Stimulated activated CD8-positive, alpha-beta memory T cell treated with anti-CD3 and anti-CD28 coated beads, Interleukin-15, amount 100 ng/mL, for 4 hours (primary cell): ENCODE measurements around the gene USP10.

ENCODE experiments used
- DNase-seq, 2 donors: peaks; one replicate each; pipeline ENCODE4 v3.0.0-alpha.2; 2020; ENCODE audit warnings: low read depth in 2 of 2

USP10 gene

DNA sequence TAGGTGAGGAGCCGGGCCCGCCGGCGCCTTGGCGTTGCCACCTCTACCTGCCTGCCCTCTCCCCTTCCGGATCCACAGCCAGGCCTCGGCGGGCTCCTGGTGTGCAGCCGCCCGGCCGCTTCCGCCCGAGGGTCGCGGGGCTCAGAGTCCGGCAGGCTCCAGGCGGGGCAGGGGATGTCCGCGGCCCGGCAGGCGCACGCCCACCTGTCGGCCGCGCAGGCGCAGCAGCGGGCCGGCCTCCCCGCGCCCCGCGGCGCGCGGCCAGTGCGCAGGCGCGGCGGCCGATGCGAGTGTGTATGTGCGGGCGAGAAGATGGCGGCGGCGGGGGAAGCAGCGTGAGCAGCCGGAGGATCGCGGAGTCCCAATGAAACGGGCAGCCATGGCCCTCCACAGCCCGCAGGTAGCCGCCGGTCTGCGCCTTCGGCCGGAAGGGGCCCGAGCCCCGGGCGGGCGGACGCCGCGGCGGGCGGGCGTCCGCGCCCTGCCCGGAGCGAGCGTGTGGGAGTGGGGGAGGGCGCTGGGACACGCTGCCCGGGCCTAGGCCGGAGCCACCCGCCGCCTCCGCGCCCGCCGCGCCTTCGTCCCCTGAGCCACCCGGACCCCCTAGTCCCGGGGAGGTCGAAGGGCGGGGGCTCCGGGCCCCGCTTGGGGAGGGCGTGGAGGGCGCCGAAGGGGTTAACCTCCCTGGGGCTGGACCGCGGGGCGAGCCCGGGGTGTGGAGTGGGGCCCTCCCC is at the start of gene USP10:
TSS of gene USP10 (plus strand) at position 289 of the 734 bp plus-strand sequence. CDS start at position 380, 91 bp downstream.
- DNase-seq, result peak; percentile 50 to 70

DNA sequence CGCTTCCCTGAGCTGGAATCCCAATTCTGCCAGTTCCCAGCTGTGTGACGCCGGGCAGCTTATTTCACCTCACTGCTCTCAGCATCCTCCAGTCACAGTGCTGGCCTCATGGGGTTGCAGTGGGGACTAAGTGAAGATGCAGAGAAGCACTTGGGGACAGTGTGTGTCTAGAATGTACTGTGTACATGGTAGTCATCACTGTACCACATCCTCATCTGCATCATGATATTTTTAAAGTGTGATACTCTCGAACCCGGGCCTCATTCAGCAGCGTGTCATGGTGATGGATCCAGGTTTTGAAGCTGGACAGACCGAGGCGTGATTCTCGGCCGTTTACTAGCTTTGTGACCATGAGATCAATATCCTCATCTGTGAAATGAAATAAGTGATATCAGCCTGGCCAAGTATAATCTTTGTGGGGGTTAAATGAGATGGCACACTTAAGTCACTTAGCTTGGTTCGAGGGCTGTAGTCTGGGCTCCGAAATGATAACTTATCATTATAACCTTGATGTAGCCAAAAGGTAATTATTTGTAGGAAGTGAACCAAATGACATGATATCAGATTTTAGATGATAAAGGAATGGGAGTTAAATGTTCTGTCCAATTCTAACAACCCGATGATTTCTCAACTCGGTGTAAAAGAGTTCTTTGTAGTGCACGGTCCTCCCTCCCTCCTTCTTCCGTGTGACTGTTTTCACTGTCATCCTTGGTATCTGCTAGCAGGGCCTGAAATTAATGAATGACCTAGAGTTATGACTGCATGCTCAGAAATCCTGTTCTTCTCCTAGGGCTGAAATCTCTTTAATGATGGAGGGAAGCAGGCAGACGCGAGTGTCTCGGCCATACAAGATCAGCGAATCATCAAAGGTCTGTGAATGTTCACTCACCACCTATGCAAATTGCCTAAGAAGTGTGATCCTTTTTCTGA is 49.5 kb upstream of the USP10 start:
- no peak for DNase-seq

DNA sequence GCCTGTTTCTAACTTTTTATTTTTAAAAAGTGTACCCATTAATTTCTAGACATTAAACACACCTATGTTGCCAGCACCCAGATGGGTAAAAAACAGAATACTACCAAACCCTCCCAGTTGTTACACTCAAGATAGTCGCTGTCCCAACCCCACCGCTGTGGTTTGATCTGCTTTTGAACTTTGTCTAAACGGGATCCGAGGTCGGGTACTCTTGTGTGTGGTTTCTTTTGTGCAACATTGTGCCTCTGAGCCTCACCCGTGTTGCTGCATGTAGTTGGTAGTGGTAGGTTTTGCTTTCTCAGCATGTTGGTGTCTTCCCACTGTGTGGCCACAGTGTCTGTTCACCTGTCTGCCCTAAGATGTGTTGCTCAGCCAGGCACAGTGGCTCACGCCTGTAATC is 47.2 kb upstream of the USP10 start:
- DNase-seq, result no peak

DNA sequence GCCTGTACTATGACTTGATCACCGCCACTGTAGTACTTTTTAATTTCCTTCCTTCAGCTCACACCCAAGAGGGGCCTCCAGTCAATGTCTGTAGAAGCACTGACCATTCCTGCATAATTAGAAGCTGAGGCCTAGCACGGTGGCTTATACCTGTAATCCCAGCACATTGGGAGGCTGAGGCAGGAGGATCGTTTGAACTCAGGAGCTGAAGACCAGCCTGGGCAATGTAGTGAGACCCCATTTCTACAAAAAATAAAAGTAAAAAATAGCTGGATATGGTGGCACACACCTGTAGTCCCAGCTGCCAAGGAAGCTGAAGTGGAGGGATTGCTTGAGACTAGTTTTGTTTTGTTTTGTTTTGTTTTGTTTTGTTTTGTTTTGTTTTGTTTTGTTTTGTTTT is 45.6 kb upstream of the USP10 start:
- DNase-seq, result no peak

DNA sequence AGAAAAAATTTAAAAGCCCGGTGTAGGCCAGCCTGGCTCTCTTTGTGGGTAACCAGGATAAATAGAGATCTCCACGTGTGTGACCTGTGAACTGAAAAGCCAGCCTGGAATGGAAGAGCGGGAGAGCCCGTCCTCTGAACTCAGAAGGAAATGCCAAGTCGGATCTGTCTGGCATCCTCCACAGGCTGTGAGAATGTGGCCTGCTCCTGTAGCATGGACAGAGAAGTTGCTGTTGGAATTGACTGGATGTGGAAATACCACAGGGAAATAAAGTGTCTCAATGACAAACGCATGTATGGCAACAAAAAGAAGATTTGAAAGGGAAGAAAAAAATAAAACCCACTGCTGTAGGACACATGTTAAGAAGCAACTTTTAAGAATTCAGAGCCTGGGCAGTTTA is 44.8 kb upstream of the USP10 start:
- no peak for DNase-seq

DNA sequence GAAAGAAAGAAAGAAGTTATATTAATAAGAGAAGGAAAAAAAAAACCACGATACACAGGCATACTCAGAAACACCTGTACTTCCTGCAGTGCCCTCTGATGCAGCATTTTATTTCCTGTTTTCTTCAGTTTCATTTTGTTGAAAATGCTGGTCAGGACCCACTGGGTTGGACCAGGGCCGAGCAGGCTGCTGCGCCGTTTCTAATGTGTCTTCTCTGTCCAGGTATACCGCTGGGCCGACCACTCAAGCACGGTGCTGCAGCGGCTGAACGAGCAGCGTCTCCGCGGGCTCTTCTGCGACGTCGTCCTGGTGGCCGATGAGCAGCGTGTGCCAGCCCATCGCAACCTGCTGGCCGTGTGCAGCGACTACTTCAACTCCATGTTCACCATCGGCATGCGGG is 43.2 kb upstream of the USP10 start:
- DNase-seq, result no peak

- no peak for DNase-seq
These were observed 42.5 kb upstream of the USP10 start for GRCh38 chr16:84657229-84657837.

GRCh38 chr16:84658690-84659089 is 41.1 kb upstream of the USP10 start:
- DNase-seq, result no peak

DNA sequence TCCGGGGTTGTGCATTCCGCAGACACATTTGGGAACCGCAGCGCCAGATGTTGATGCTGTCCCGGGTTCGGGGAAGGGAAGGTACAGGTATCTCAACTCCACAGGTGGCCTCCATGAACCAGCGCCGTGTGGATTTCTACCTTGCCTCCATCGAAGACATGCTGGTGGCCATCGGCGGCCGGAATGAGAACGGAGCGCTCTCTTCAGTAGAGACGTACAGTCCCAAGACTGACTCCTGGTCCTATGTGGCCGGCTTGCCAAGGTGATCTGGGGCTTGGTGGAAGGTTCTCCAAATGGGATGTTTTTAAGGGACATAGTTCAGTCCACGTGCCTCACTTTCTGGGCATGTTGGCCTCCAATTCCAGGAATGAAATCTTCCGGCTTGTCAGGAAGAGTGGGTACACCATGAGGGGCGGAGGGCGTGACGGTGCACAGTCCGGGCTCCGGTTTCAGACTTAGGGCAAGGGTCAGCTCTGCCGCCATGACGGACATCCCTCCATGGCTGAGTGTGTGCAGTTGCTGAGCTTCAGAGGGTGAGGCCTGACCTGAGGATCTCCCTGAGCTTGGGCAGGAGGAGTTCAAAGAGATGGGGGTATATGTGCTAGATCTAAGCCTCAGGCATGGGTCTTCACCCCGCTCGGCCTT is 40.0 kb upstream of the USP10 start:
- no peak for DNase-seq

DNA sequence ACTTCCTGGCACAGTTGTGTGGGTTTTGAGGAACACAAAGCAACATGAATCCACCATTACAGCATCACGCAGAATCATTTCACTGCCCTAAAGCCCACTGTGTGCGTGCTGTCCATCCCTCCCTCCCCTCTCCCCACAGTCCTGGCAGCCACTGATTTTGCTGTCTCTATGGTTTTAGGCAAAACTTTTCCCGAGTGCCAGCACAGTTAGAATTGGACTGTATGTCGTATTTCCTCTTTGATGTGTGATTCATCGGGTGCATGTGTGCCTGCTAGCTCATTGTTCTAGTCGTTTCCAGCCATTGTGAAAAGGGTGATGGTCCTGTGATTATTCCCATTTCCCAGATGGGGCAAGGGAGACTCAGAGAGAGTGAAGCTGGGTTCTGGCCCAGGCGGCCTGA is 38.8 kb upstream of the USP10 start:
- no peak for DNase-seq

GRCh38 chr16:84661418-84662060 is 38.3 kb upstream of the USP10 start:
- DNase-seq, result no peak

- no peak for DNase-seq
These were observed 37.3 kb upstream of the USP10 start for GRCh38 chr16:84662471-84662870.

DNA sequence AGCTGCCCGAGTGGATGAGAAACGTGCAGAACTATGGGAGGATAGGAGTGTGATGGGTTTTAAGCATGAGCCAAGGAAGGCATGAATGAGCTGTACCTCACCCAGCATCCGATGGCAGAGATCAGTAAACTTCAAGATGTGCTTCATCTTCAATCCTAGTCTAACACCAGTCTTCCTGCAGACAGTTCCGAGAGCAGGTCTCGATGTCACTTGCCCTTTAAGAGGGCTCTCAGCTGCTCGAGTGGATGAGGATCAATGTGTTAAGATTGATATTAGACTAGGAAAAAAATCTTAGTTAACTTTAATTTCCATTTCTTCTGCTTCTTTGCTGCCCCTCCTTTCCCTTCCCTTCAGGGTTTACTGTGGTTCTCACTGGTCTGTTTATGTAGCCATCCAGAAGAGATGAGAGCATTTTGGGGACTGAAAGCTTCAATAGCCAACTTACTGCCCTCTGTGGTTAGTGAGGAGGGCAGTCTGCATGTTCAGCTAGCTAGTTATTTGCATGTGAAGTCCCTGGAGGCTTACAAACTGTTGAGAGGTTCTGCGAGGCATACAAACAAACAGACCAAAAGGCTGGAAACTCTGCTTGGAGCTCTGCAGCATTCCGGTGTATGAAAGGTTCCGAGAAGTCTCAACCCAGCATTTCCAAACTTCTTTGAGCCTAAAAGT is 36.2 kb upstream of the USP10 start:
- no peak for DNase-seq

DNA sequence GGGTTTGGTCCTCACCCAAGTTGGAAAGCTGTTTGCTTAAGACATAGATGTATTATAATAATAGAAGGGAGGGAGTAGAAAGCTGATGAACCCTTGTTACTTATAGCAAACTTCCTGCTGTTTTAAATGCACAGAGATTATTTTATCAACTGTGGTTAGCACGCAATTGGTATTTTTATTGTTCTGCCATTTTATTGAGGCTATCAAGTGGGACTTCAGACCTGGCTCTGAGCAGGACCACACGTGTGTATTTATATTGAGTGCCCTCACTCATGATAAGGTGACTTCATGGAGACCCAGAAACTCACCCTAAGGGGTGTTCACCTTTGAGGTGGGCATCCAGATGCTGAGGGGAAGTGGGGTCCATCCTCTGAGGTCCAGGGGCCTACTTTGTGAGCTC is 34.4 kb upstream of the USP10 start:
- DNase-seq, result no peak

DNA sequence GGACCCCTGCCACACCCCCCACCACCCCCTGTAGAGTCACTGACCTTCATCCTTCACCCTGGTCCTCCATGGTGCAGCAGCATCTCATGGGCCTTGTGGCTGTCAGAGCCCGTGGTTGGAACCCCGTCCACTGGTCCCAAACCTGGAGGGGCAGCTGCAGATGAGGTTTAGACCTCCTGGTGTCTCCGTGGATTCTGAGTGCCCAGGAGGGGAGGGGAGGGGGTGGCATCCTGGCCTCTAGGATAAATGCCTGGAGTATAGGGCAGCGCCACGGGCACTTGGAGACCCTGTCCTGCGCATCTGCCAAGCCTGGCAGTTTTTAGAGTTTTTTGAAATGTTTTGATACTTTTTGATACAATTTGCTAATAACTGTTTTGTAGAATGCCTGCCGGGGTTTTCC is 34.0 kb upstream of the USP10 start:
- DNase-seq, result no peak

- DNase-seq, result no peak
These were observed 32.0 kb upstream of the USP10 start for GRCh38 chr16:84667600-84668309.

GRCh38 chr16:84670063-84670462 is 29.7 kb upstream of the USP10 start:
- no peak for DNase-seq

- peak; percentile 46 to 61 for DNase-seq
These were observed 27.3 kb upstream of the USP10 start for GRCh38 chr16:84672276-84673202.

DNA sequence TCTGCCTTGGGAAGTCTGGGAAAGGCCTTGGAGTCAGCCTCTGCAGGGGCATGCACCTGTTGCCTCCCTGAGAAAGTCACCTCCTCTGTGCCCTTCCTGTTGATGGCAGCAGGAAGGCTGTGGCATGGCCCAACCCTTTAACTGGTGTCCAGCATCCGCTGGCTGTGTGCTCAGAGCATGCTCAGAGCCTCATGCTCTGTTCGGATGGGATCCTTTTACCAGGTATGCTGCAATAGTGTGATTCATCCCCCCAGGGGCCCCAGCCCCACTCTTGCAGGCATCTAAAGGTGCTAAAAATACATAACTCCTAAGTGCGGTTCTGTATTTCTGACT is 26.6 kb upstream of the USP10 start:
- DNase-seq, result no peak
